Ovary (tissue), 9 donors: ENCODE results near the gene NIPA2. TPM values are rescaled to one million over a fixed set of nuclear protein-coding genes. Genes with fewer than 3 reads are reported as not detected.

Source experiments
- DNase-seq, 5 donors: peaks; one replicate each; pipeline ENCODE4 v3.0.0-alpha.2; 2019 to 2020
- H3K27ac ChIP-seq, 2 donors: fragments of 200-600 bp; one replicate each; pipeline versions ENCODE4 v1.5.1 to v1.8.0; 2019 to 2022
- H3K27me3 ChIP-seq: fragments of 200-600 bp; one replicate; pipeline ENCODE4 v1.8.0; 2022
- H3K36me3 ChIP-seq: fragments of 200-600 bp; sonication (generic); one replicate; pipeline ENCODE4 v1.5.1; 2019
- H3K4me1 ChIP-seq: one replicate; pipeline ENCODE4 v1.8.1; 2013; ENCODE audit warnings: mild to moderate bottlenecking, moderate library complexity; ENCODE audit not compliant: insufficient read depth
- H3K4me3 ChIP-seq: fragments of 200-600 bp; sonication (generic); one replicate; pipeline ENCODE4 v1.5.1; 2017
- H3K9me3 ChIP-seq, 2 donors: fragments of 200-600 bp in 1 of 2; sonication (generic) in 1 of 2; one replicate each; pipeline versions ENCODE4 v1.5.1 to v1.8.1; 2013 to 2019; ENCODE audit warnings: mild to moderate bottlenecking in 1 of 2, moderate library complexity in 1 of 2
- CTCF ChIP-seq, 3 donors: fragments of 450-650 bp in 2 of 3; fragments of 200-600 bp in 1 of 3; IDR thresholded peaks; one replicate each; pipeline versions ENCODE4 v1.5.1 to v1.8.0; 2016 to 2022; ENCODE audit warnings: antibody characterized with exemption in 3 of 3, mild to moderate bottlenecking in 1 of 3
- EP300 ChIP-seq: sonication (generic); formaldehyde crosslinking; IDR thresholded peaks from one replicate; pipeline ENCODE4 v1.6.1; 2017; ENCODE audit warnings: antibody characterized with exemption
- POLR2A ChIP-seq: fragments of 450-650 bp; IDR thresholded peaks from one replicate; pipeline ENCODE4 v1.6.1; 2017; ENCODE audit warnings: antibody characterized with exemption, mild to moderate bottlenecking, moderate library complexity
- WGBS, 3 donors: extraction: QIAGEN DNeasy Blood & Tissue Kit in 1 of 3; methylation state at CpG; one replicate each; pipeline versions ENCODE4 v1.1.5 to v1.1.7; 2013 to 2017; 5-methylcytosine and 5-hydroxymethylcytosine counted together
- intact Hi-C, 4 donors: fragments of 100-400 bp; cut with DNase I; formaldehyde crosslinking; loops; one replicate each; pipeline versions ENCODE4 v1.11.0 to v1.15.1; 2022 to 2023
- polyA plus RNA-seq, 2 donors: library from polyadenylated mRNA; stranded (reverse); fragments of 200-250 nt in 1 of 2; fragments of 350-450 nt in 1 of 2; fragmentation: Illumina TruSeq in 1 of 2; extraction: RNeasy Lipid Tissue Mini Kit (QIAGEN cat#74804) in 1 of 2; gene quantifications; one replicate each; pipeline ENCODE4 v1.2.3, GENCODE V29; 2013 to 2014
- total RNA-seq, 7 donors: library from RNA; depleted of rRNA in 2 of 7; stranded (reverse); fragments of >200 nt in 2 of 7; fragmentation: NEBNext Ultra II Directional in 3 of 7; extraction: Animal tissue kit (Norgen Biotek cat#: 25700) in 3 of 7; gene quantifications; one replicate each; pipeline versions ENCODE4 v1.1.0 to v1.2.4, GENCODE V29; 2016 to 2023
- donor health status: DM: no; HTN: no; CAD: no; lungs with moderate emphysema.
- donor health status: DM: no; HTN: no; CAD: no.
- donor health status: Bipolar disorder and iron deficiency.
- donor health status: DM: yes; HTN: yes; CAD: no.
- donor health status: DM: no; HTN: no; CAD: no.
- donor health status: DM: yes; HTN: yes; CAD: no.

Gene NIPA2
- total and polyA plus RNA-seq, 9 donors, result 13.9 to 44.4 (median 30.2) TPM

GRCh38 chr15:22892333-22892732, 53.9 kb downstream of the NIPA2 start:
- TF ChIP-seq EP300 (no peak), CTCF (IDR thresholded peaks at IDR 0.05) (no peak), POLR2A (no peak)
- intact Hi-C loops, result no loop called here
- H3K36me3 ChIP-seq, result no peaks in the 10 kb centered on the region
- H3K27me3 ChIP-seq, result no peaks in the 10 kb centered on the region
- no peak for DNase-seq
- no peaks in the 10 kb centered on the region for H3K4me1 ChIP-seq
- WGBS, 3 donors, result 74 to 78% (median 77%) methylated on average over 9 of the region's 9 CpGs
- H3K27ac ChIP-seq, result no peak overlapping the region
- H3K9me3 ChIP-seq, result no peaks in the 10 kb centered on the region
- no peak overlapping the region for H3K4me3 ChIP-seq

- no peaks in the 10 kb centered on the region for H3K36me3 ChIP-seq
- 93 to 95% (median 93%) methylated on average over 17 of the region's 17 CpGs for WGBS, 3 donors
These were observed 54.6 kb downstream of the NIPA2 start for GRCh38 chr15:22893081-22893480.

GRCh38 chr15:22893881-22894280, 55.4 kb downstream of the NIPA2 start:
- no peaks in the 10 kb centered on the region for H3K36me3 ChIP-seq
- H3K4me1 ChIP-seq, result no peaks in the 10 kb centered on the region
- WGBS, 3 donors, result 95 to 97% (median 97%) methylated on average over 13 of the region's 13 CpGs
- TF ChIP-seq CTCF (IDR thresholded peaks at IDR 0.05), result no peak
- TF ChIP-seq POLR2A, result no peak
- no peak for TF ChIP-seq EP300
- H3K4me3 ChIP-seq, result no peak overlapping the region
- intact Hi-C loops, result no loop called here
- no peak for DNase-seq
- H3K27ac ChIP-seq, result no peak overlapping the region
- H3K9me3 ChIP-seq, result no peaks in the 10 kb centered on the region
- H3K27me3 ChIP-seq, result no peaks in the 10 kb centered on the region

More at GRCh38 chr15:22893081-22893480, 54.6 kb downstream of the NIPA2 start:
- H3K4me1 ChIP-seq, result no peaks in the 10 kb centered on the region
- no peaks in the 10 kb centered on the region for H3K9me3 ChIP-seq
- H3K4me3 ChIP-seq, result no peak overlapping the region
- intact Hi-C loops, result no loop called here
- no peaks in the 10 kb centered on the region for H3K27me3 ChIP-seq
- no peak for DNase-seq
- no peak for TF ChIP-seq EP300
- no peak for TF ChIP-seq CTCF (IDR thresholded peaks at IDR 0.05)
- TF ChIP-seq POLR2A, result no peak
- no peak overlapping the region for H3K27ac ChIP-seq

GRCh38 chr15:22895465-22896190, 57.2 kb downstream of the NIPA2 start:
- TF ChIP-seq POLR2A (no peak), EP300 (no peak), CTCF (IDR thresholded peaks at IDR 0.05) (no peak)
- H3K4me3 ChIP-seq, result no peak overlapping the region
- no peak for DNase-seq
- no peaks in the 10 kb centered on the region for H3K9me3 ChIP-seq
- H3K27me3 ChIP-seq, result no peaks in the 10 kb centered on the region
- whole genome bisulfite sequencing, 3 donors, result 93 to 98% (median 96%) methylated on average over 10 of the region's 10 CpGs
- no peaks in the 10 kb centered on the region for H3K4me1 ChIP-seq
- intact Hi-C loops, result loop anchor here in 1 of 4 donors (5.0 kb wide), 1 partner anchor 108 kb away; the partner anchor contains the start of gene NIPA1
- no peaks in the 10 kb centered on the region for H3K36me3 ChIP-seq
- H3K27ac ChIP-seq, result no peak overlapping the region
